ENCODE measurements around the gene PDE8A. TPM values are rescaled to one million over a fixed set of nuclear protein-coding genes. Genes with fewer than 3 reads are reported as not detected.

Gene PDE8A
- total RNA-seq, 1 donor, result 36.9 TPM

DNA sequence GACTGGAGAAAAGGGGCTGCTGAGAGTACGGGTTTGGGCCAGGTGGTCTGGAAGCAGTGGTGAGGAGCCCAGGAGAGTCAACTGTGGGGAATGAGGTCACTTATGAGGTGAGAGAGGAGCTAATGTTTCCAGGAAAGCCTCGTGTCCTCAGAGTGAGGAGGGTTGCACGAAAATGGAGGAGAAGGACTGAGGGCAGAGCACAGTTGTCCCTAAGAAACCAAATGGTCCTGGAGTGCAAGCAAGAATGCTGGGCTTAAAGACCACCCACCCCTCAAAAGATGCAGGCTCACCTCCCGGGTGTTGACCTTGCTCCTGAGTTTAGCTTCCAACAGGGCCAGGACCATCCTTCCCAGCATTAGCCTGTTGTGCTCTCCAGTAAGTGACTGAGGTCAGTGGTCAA lies 133.2 kb downstream of the PDE8A start:
- Histone ChIP-seq H3K4me1 (ENCODE audit: insufficient read depth, low read length) (no peaks in the 10 kb centered on the region), H3K9me3 (ENCODE audit: low read depth, low read length) (no peaks in the 10 kb centered on the region), H3K27me3 (ENCODE audit: insufficient read depth, low read length) (no peaks in the 10 kb centered on the region), H3K4me3 (ENCODE audit: low read length) (no peak overlapping the region)

GRCh38 chr15:85116066-85116465 lies 134.4 kb downstream of the PDE8A start:
- Histone ChIP-seq H3K27me3 (ENCODE audit: insufficient read depth, low read length) (no peaks in the 10 kb centered on the region), H3K4me3 (ENCODE audit: low read length) (no peak overlapping the region), H3K9me3 (ENCODE audit: low read depth, low read length) (no peaks in the 10 kb centered on the region), H3K4me1 (ENCODE audit: insufficient read depth, low read length) (no peaks in the 10 kb centered on the region)

DNA sequence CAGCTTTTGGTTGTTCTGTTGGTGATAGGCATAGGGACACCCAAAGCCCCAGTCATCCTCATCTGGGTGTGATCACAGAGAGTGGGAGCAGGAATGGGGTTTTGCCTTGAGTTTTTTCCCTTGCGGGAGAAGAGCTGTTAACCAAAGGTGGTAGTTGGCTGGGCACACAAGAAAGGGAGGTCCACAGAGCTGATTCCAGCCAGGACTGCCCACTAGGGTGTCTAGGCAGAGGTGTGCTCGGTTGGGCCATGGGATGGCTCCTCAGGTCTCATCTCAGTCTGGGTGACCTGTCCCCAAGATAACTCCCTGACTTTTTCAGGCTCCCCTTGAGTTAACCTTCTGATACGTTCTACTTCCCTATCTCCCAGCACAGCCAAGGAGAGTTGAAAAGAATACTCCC lies 134.8 kb downstream of the PDE8A start:
- Histone ChIP-seq H3K4me1 (ENCODE audit: insufficient read depth, low read length) (no peaks in the 10 kb centered on the region), H3K4me3 (ENCODE audit: low read length) (no peak overlapping the region), H3K9me3 (ENCODE audit: low read depth, low read length) (no peaks in the 10 kb centered on the region), H3K27me3 (ENCODE audit: insufficient read depth, low read length) (no peaks in the 10 kb centered on the region)

DNA sequence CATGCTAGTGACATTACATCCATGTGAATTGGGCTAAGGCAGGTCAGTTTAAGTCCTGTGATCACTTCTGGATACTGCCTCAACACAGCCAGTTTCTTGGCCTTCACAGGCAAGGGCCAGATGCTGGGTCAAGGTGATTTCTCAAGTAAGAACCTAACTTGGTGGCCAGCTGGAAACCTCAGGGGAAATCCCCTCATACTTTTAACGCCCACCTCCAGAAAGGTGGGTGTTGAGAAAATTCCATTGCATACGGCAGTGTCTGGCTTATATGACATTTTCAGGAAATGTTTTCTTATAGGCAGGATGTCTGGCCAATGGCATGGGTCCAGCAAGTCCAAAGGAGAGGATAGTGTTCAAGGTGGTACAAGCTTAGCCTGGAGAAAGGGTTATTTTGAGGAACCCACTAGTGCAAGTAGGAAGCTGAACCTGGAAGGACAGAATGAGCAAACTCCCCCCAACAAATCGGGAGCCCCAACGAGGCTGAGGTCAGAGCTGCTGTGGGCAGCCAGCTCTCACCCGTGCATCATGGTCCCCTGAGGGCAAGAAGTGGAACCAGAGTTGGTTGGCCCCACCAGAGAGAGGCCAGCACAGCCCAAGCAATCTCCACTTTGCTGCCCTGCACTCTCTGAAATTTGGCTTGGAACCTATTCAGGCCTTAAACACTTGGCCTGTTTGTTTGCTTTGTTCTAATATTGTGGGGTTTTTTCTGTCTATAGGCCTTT lies 135.4 kb downstream of the PDE8A start:
- H3K27me3 ChIP-seq (ENCODE audit: insufficient read depth, low read length), result no peaks in the 10 kb centered on the region
- no peaks in the 10 kb centered on the region for H3K4me1 ChIP-seq (ENCODE audit: insufficient read depth, low read length)
- H3K4me3 ChIP-seq (ENCODE audit: low read length), result no peak overlapping the region
- H3K9me3 ChIP-seq (ENCODE audit: low read depth, low read length), result no peaks in the 10 kb centered on the region

GRCh38 chr15:85118173-85118572 lies 136.5 kb downstream of the PDE8A start:
- Histone ChIP-seq H3K27me3 (ENCODE audit: insufficient read depth, low read length) (no peaks in the 10 kb centered on the region), H3K4me1 (ENCODE audit: insufficient read depth, low read length) (no peaks in the 10 kb centered on the region), H3K9me3 (ENCODE audit: low read depth, low read length) (no peaks in the 10 kb centered on the region), H3K4me3 (ENCODE audit: low read length) (no peak overlapping the region)

GRCh38 chr15:85118581-85118980 lies 136.9 kb downstream of the PDE8A start:
- Histone ChIP-seq H3K9me3 (ENCODE audit: low read depth, low read length) (no peaks in the 10 kb centered on the region), H3K27me3 (ENCODE audit: insufficient read depth, low read length) (no peaks in the 10 kb centered on the region), H3K4me1 (ENCODE audit: insufficient read depth, low read length) (no peaks in the 10 kb centered on the region), H3K4me3 (ENCODE audit: low read length) (no peak overlapping the region)

- Histone ChIP-seq H3K4me1 (ENCODE audit: insufficient read depth, low read length) (no peaks in the 10 kb centered on the region), H3K9me3 (ENCODE audit: low read depth, low read length) (no peaks in the 10 kb centered on the region), H3K27me3 (ENCODE audit: insufficient read depth, low read length) (no peaks in the 10 kb centered on the region), H3K4me3 (ENCODE audit: low read length) (no peak overlapping the region)
Measured at GRCh38 chr15:85120351-85121113, 138.9 kb downstream of the PDE8A start.

DNA sequence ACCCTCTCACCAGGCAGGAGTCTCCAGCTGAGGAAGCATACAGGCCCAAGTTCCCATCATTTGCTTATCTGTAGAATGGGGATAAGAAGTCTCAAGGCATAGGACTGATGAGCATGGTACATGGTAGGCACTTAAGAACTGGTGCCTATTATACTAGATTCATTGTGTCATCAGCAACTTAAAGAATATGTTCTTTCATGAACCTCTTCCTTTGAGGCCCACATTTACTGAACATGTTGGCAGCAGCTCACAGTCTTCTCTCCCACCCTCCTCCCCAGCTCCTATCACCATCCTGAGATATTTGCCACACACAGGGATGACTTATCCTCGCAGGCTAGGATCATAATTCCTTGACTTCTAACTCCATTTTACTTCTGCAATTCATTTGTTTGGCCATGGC lies 142.5 kb downstream of the PDE8A start:
- no peaks in the 10 kb centered on the region for H3K27me3 ChIP-seq (ENCODE audit: insufficient read depth, low read length)
- H3K4me3 ChIP-seq (ENCODE audit: low read length), result no peak overlapping the region
- no peaks in the 10 kb centered on the region for H3K4me1 ChIP-seq (ENCODE audit: insufficient read depth, low read length)
- no peaks in the 10 kb centered on the region for H3K9me3 ChIP-seq (ENCODE audit: low read depth, low read length)

- H3K4me1 ChIP-seq (ENCODE audit: insufficient read depth, low read length), result no peaks in the 10 kb centered on the region
- no peaks in the 10 kb centered on the region for H3K9me3 ChIP-seq (ENCODE audit: low read depth, low read length)
Measured at GRCh38 chr15:85125056-85125661, 143.5 kb downstream of the PDE8A start.

DNA sequence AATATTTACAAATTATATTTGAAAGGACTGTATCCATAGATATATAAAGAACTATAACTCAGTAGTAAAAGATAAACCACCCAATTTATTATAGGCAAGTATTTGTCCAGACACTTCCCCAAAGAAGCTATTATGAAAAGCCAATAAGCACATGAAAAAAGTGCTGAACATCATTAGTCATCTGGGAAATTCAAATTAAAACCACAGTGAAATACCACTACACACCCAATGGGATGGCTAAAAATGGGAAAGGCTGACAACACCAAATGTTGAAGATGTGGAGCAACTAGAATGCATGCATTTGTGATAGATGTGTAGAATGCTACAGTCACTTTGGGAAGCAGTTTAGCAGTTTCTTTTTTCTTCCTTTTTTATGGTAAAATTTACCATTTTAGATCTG lies 147.0 kb downstream of the PDE8A start:
- peaks cover 7% of the 10 kb centered on the region for H3K9me3 ChIP-seq (ENCODE audit: low read depth, low read length)
- no peak overlapping the region for H3K4me3 ChIP-seq (ENCODE audit: low read length)
- H3K4me1 ChIP-seq (ENCODE audit: insufficient read depth, low read length), result no peaks in the 10 kb centered on the region
- no peaks in the 10 kb centered on the region for H3K27me3 ChIP-seq (ENCODE audit: insufficient read depth, low read length)

More at GRCh38 chr15:85125056-85125661, 143.5 kb downstream of the PDE8A start:
- H3K27me3 ChIP-seq (ENCODE audit: insufficient read depth, low read length), result no peaks in the 10 kb centered on the region
- H3K4me3 ChIP-seq (ENCODE audit: low read length), result no peak overlapping the region

DNA sequence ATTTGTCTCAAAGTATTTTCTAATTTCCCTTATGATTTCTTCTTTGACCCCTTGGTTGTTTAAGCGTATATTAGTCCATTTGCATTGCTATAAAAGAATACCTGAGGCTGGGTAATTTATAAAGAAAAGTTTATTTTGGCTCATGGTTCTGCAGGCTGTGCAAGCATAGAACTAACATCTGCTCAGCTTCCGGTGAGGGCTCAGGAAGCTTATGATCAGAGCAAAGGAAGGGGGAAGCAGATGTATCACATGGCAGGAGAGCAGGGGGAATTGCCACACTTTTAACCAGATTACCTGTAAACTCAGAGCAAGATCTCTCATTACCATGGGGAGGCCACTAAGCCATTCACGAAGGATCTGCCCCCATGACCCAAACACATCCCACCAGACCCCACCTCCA lies 148.2 kb downstream of the PDE8A start:
- Histone ChIP-seq H3K4me3 (ENCODE audit: low read length) (no peak overlapping the region), H3K27me3 (ENCODE audit: insufficient read depth, low read length) (no peaks in the 10 kb centered on the region), H3K9me3 (ENCODE audit: low read depth, low read length) (peaks cover 7% of the 10 kb centered on the region), H3K4me1 (ENCODE audit: insufficient read depth, low read length) (no peaks in the 10 kb centered on the region)

GRCh38 chr15:85131915-85132314 lies 150.3 kb downstream of the PDE8A start:
- peaks cover 7% of the 10 kb centered on the region for H3K9me3 ChIP-seq (ENCODE audit: low read depth, low read length)
- no peaks in the 10 kb centered on the region for H3K4me1 ChIP-seq (ENCODE audit: insufficient read depth, low read length)
- no peaks in the 10 kb centered on the region for H3K27me3 ChIP-seq (ENCODE audit: insufficient read depth, low read length)
- H3K4me3 ChIP-seq (ENCODE audit: low read length), result no peak overlapping the region

GRCh38 chr15:85133709-85134108 lies 152.1 kb downstream of the PDE8A start:
- H3K27me3 ChIP-seq (ENCODE audit: insufficient read depth, low read length), result no peaks in the 10 kb centered on the region
- H3K4me1 ChIP-seq (ENCODE audit: insufficient read depth, low read length), result no peaks in the 10 kb centered on the region
- peaks cover 7% of the 10 kb centered on the region for H3K9me3 ChIP-seq (ENCODE audit: low read depth, low read length)
- H3K4me3 ChIP-seq (ENCODE audit: low read length), result no peak overlapping the region

DNA sequence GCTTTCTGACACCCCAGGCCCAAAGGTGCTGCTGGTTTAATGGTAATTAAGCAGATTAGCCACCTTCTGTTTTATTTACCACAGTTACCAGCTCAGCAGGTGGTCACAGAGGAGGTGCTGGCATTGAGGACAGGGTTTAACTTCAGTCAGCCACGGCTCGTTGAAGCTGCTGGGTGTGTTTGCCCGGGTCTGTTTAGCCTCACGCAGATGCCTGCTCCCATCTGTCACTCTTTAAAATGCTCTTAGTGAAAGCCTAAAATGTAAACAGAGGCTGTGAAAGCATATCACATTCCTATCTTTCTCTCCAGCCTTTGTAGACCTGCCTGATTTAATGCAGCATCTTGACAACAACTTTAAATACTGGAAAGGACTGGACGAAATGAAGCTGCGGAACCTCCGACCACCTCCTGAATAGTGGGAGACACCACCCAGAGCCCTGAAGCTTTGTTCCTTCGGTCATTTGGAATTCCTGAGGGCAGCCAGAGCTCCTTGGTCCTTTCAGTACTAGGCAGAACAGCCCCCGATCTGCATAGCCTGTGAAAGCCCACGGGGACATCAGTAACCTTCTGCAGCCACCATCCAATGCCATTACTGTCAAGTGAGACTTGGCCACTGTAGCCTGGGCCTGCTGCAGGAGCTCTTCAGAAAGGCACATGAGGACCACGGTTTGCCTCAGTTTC lies 156.0 kb downstream of the PDE8A start:
- H3K27me3 ChIP-seq (ENCODE audit: insufficient read depth, low read length), result no peaks in the 10 kb centered on the region
- H3K4me3 ChIP-seq (ENCODE audit: low read length), result no peak overlapping the region
- no peaks in the 10 kb centered on the region for H3K4me1 ChIP-seq (ENCODE audit: insufficient read depth, low read length)
- H3K9me3 ChIP-seq (ENCODE audit: low read depth, low read length), result no peaks in the 10 kb centered on the region

DNA sequence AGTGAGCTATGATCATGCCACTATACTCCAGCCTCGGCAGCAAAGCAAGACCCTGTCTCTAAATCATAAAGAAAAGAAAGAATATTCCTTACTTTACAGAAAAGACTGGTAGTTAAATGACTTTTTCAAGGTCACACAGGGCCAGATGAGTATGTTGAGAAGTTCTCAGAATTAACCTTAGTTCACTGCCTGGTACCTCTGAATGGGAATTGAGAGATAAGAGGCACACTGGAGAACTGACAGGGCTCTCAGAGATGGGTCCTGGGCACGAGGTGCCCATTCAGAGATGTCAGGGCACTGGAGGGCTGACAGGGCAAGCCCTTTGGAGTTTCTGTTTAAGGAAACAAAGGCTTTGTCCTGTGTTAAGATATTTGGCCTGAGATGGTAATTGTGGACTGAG lies 157.7 kb downstream of the PDE8A start:
- Histone ChIP-seq H3K27me3 (ENCODE audit: insufficient read depth, low read length) (no peaks in the 10 kb centered on the region), H3K9me3 (ENCODE audit: low read depth, low read length) (no peaks in the 10 kb centered on the region)

More for the DNA sequence above, 157.7 kb downstream of the PDE8A start:
- no peak overlapping the region for H3K4me3 ChIP-seq (ENCODE audit: low read length)
- no peaks in the 10 kb centered on the region for H3K4me1 ChIP-seq (ENCODE audit: insufficient read depth, low read length)

All from mononuclear cell (primary cell).